Measurements from ENCODE around the gene TMTC1. TPM values are rescaled to one million over a fixed set of nuclear protein-coding genes. Genes with fewer than 3 reads are reported as not detected.

The TMTC1 gene
- total and polyA plus RNA-seq, 2 of the 8 experiments (the other 6 are each of a cell fraction or from before 2014, with no cell fraction given) = 15.4 to 20.8 TPM

DNA sequence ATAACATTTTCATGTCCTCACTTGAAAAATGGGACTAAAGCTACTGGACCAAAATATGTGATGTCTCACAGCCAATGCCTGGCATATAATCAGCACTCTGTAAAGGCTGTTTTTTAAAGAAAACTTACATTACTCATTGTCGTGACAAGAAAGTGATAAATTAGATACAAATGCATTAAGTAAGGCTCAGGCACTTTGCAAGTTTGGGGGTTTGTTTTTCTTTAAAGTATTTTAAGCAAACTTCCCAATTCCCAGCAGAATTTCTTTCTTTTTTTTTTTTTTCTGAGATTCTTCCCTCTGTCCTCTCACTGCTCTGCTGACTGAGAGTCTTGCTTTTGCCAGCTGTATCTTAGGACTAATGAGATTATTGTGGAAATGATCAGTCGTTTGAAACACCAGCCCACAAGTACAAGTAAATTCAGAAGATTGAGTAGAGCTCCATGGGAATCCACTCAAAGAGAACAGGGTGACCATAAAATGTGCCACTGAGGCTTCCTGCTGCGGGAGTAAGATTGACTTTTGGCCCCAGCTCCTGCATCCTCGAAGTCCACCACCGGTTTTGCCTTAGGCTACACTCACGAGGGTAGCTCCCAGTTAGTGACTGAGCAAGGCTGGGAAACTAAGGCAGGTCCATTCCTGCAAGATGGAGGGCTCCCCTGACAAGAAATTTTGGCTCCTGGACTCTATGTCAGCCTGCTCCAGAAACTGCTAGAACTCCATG is 82.8 kb downstream of the TMTC1 start (continued):
- TF ChIP-seq, protein P1, sequence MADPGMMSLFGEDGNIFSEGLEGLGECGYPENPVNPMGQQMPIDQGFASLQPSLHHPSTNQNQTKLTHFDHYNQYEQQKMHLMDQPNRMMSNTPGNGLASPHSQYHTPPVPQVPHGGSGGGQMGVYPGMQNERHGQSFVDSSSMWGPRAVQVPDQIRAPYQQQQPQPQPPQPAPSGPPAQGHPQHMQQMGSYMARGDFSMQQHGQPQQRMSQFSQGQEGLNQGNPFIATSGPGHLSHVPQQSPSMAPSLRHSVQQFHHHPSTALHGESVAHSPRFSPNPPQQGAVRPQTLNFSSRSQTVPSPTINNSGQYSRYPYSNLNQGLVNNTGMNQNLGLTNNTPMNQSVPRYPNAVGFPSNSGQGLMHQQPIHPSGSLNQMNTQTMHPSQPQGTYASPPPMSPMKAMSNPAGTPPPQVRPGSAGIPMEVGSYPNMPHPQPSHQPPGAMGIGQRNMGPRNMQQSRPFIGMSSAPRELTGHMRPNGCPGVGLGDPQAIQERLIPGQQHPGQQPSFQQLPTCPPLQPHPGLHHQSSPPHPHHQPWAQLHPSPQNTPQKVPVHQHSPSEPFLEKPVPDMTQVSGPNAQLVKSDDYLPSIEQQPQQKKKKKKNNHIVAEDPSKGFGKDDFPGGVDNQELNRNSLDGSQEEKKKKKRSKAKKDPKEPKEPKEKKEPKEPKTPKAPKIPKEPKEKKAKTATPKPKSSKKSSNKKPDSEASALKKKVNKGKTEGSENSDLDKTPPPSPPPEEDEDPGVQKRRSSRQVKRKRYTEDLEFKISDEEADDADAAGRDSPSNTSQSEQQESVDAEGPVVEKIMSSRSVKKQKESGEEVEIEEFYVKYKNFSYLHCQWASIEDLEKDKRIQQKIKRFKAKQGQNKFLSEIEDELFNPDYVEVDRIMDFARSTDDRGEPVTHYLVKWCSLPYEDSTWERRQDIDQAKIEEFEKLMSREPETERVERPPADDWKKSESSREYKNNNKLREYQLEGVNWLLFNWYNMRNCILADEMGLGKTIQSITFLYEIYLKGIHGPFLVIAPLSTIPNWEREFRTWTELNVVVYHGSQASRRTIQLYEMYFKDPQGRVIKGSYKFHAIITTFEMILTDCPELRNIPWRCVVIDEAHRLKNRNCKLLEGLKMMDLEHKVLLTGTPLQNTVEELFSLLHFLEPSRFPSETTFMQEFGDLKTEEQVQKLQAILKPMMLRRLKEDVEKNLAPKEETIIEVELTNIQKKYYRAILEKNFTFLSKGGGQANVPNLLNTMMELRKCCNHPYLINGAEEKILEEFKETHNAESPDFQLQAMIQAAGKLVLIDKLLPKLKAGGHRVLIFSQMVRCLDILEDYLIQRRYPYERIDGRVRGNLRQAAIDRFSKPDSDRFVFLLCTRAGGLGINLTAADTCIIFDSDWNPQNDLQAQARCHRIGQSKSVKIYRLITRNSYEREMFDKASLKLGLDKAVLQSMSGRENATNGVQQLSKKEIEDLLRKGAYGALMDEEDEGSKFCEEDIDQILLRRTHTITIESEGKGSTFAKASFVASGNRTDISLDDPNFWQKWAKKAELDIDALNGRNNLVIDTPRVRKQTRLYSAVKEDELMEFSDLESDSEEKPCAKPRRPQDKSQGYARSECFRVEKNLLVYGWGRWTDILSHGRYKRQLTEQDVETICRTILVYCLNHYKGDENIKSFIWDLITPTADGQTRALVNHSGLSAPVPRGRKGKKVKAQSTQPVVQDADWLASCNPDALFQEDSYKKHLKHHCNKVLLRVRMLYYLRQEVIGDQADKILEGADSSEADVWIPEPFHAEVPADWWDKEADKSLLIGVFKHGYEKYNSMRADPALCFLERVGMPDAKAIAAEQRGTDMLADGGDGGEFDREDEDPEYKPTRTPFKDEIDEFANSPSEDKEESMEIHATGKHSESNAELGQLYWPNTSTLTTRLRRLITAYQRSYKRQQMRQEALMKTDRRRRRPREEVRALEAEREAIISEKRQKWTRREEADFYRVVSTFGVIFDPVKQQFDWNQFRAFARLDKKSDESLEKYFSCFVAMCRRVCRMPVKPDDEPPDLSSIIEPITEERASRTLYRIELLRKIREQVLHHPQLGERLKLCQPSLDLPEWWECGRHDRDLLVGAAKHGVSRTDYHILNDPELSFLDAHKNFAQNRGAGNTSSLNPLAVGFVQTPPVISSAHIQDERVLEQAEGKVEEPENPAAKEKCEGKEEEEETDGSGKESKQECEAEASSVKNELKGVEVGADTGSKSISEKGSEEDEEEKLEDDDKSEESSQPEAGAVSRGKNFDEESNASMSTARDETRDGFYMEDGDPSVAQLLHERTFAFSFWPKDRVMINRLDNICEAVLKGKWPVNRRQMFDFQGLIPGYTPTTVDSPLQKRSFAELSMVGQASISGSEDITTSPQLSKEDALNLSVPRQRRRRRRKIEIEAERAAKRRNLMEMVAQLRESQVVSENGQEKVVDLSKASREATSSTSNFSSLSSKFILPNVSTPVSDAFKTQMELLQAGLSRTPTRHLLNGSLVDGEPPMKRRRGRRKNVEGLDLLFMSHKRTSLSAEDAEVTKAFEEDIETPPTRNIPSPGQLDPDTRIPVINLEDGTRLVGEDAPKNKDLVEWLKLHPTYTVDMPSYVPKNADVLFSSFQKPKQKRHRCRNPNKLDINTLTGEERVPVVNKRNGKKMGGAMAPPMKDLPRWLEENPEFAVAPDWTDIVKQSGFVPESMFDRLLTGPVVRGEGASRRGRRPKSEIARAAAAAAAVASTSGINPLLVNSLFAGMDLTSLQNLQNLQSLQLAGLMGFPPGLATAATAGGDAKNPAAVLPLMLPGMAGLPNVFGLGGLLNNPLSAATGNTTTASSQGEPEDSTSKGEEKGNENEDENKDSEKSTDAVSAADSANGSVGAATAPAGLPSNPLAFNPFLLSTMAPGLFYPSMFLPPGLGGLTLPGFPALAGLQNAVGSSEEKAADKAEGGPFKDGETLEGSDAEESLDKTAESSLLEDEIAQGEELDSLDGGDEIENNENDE (IDR thresholded peaks at IDR 0.05; ENCODE audit: insufficient replicate concordance, low read length) = no peak
- TF ChIP-seq TAF1 (IDR thresholded peaks at IDR 0.05; ENCODE audit: low read depth, low read length) (no peak), SIN3A (conservative IDR thresholded peaks at IDR 0.05 in 1 of 2, IDR thresholded peaks at IDR 0.05 in 1 of 2; ENCODE audit: low read depth in 1 of 2, low read length in 2 of 2) (no peak), NANOG (IDR thresholded peaks at IDR 0.05; ENCODE audit: insufficient read depth, low read depth, low read length, poor library complexity, severe bottlenecking) (no peak), MAFK (IDR thresholded peaks at IDR 0.05; ENCODE audit: low read depth, low read length) (no peak)
